Right atrium auricular region (tissue), 2 donors: ENCODE measurements around the gene FAM210A. TPM values are rescaled to one million over a fixed set of nuclear protein-coding genes. Genes with fewer than 3 reads are reported as not detected.

ENCODE experiments used
- DNase-seq: peaks from one replicate; pipeline ENCODE4 v3.0.0-alpha.2; 2019; ENCODE audit warnings: low spot score
- H3K27ac ChIP-seq, 2 donors: fragments of 200-600 bp; sonication (generic); 1 replicate in 1 of 2; 2 replicates in 1 of 2; pipeline ENCODE4 v1.5.1; 2016 to 2019
- H3K27me3 ChIP-seq, 2 donors: fragments of 200-600 bp; sonication (generic); one replicate each; pipeline versions ENCODE4 v1.5.1 to v1.6.0; 2017 to 2019
- H3K36me3 ChIP-seq: fragments of 200-600 bp; sonication (generic); one replicate; pipeline ENCODE4 v1.5.1; 2016
- H3K4me1 ChIP-seq, 2 donors: fragments of 200-600 bp; sonication (generic); one replicate each; pipeline versions ENCODE4 v1.5.1 to v1.6.0; 2017 to 2019
- H3K4me3 ChIP-seq, 2 donors: fragments of 200-600 bp; sonication (generic); 1 replicate in 1 of 2; 2 replicates in 1 of 2; pipeline ENCODE4 v1.5.1; 2017 to 2019; ENCODE audit warnings: mild to moderate bottlenecking in 1 of 2, moderate library complexity in 1 of 2
- H3K9me3 ChIP-seq, 2 donors: fragments of 200-600 bp; sonication (generic); one replicate each; pipeline ENCODE4 v1.5.1; 2019
- total RNA-seq, 2 donors: library from RNA; depleted of rRNA; stranded (reverse); fragments of >200 nt; gene quantifications; one replicate each; pipeline ENCODE4 v1.1.0, GENCODE V29; 2016
- TF ChIP-seq, protein P1 (sequence below), 2 donors: fragments of 200-600 bp; sonication (generic); IDR thresholded peaks; one replicate each; pipeline ENCODE4 v1.5.1; 2019; ENCODE audit warnings: antibody characterized with exemption in 2 of 2

FAM210A gene
- total RNA-seq, 2 donors from 2014 or later, result 31.8 to 40.8 TPM

- DNase-seq, result no peak
- no peak overlapping the region for H3K4me3 ChIP-seq
- peaks cover 0 to 26% of the 10 kb centered on the region in 2 donors for H3K4me1 ChIP-seq
- TF ChIP-seq, protein P1, sequence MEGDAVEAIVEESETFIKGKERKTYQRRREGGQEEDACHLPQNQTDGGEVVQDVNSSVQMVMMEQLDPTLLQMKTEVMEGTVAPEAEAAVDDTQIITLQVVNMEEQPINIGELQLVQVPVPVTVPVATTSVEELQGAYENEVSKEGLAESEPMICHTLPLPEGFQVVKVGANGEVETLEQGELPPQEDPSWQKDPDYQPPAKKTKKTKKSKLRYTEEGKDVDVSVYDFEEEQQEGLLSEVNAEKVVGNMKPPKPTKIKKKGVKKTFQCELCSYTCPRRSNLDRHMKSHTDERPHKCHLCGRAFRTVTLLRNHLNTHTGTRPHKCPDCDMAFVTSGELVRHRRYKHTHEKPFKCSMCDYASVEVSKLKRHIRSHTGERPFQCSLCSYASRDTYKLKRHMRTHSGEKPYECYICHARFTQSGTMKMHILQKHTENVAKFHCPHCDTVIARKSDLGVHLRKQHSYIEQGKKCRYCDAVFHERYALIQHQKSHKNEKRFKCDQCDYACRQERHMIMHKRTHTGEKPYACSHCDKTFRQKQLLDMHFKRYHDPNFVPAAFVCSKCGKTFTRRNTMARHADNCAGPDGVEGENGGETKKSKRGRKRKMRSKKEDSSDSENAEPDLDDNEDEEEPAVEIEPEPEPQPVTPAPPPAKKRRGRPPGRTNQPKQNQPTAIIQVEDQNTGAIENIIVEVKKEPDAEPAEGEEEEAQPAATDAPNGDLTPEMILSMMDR (IDR thresholded peaks at IDR 0.05), result no peak
- H3K9me3 ChIP-seq, result no peaks in the 10 kb centered on the region
- H3K36me3 ChIP-seq, result peaks cover 7% of the 10 kb centered on the region
- H3K27me3 ChIP-seq, result no peaks in the 10 kb centered on the region
- H3K27ac ChIP-seq, result no peak overlapping the region
Measured at GRCh38 chr18:13623348-13623747, 103.0 kb downstream of the FAM210A start.

GRCh38 chr18:13622751-13623150 is 103.6 kb downstream of the FAM210A start:
- no peak for DNase-seq
- Histone ChIP-seq H3K27me3 (no peaks in the 10 kb centered on the region), H3K27ac (no peak overlapping the region), H3K4me1 (peaks cover 0 to 26% of the 10 kb centered on the region in 2 donors), H3K4me3 (no peak overlapping the region), H3K9me3 (no peaks in the 10 kb centered on the region), H3K36me3 (peaks cover 7% of the 10 kb centered on the region)
- TF ChIP-seq, protein P1 (IDR thresholded peaks at IDR 0.05), result no peak

GRCh38 chr18:13621886-13622619 is 104.3 kb downstream of the FAM210A start:
- Histone ChIP-seq H3K27me3 (no peaks in the 10 kb centered on the region), H3K9me3 (no peaks in the 10 kb centered on the region), H3K27ac (no peak overlapping the region), H3K36me3 (peaks cover 7% of the 10 kb centered on the region), H3K4me3 (no peak overlapping the region), H3K4me1 (peaks cover 0 to 26% of the 10 kb centered on the region in 2 donors)
- DNase-seq, result peak; percentile 43
- TF ChIP-seq, protein P1 (IDR thresholded peaks at IDR 0.05), result no peak

GRCh38 chr18:13621446-13621849 is 104.9 kb downstream of the FAM210A start:
- Histone ChIP-seq H3K27ac (no peak overlapping the region), H3K4me3 (no peak overlapping the region), H3K4me1 (peaks cover 0 to 27% of the 10 kb centered on the region in 2 donors), H3K36me3 (peaks cover 7% of the 10 kb centered on the region), H3K9me3 (no peaks in the 10 kb centered on the region), H3K27me3 (no peaks in the 10 kb centered on the region)
- TF ChIP-seq, protein P1 (IDR thresholded peaks at IDR 0.05), result no peak
- DNase-seq, result no peak

DNA sequence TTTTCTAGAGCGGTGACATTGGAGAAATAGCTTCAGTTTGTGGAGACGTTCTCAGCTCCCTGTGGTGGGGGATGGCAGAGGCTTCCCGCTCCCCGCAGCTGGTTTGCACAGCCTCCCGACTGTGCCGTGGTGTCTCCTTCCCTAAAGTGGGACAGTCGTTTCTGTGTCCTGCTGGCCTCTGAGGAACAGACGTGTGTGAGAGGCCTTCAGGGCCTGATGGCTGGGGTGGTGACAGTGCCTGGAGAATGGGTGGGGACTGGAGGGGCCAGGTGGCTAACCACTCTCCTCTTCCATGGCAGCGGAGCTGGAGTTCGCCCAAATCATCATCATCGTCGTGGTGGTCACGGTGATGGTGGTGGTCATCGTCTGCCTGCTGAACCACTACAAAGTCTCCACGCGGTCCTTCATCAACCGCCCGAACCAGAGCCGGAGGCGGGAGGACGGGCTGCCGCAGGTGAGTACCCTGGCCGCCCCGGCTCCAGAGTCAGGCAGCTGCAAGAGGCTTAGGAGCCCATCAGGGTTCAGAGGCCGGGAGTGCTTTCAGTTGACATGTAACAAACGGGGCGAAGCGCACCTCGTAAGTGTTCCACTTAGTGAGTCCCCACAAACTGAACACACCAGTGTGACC is 105.4 kb downstream of the FAM210A start:
- H3K36me3 ChIP-seq, result peaks cover 7% of the 10 kb centered on the region
- no peak overlapping the region for H3K27ac ChIP-seq
- H3K4me1 ChIP-seq, result peaks cover 0 to 27% of the 10 kb centered on the region in 2 donors
- TF ChIP-seq, protein P1 (IDR thresholded peaks at IDR 0.05), result no peak
- H3K4me3 ChIP-seq, result no peak overlapping the region
- DNase-seq, result peak; percentile 54
- no peaks in the 10 kb centered on the region for H3K9me3 ChIP-seq
- no peaks in the 10 kb centered on the region for H3K27me3 ChIP-seq
